Measurements from ENCODE around the gene GUCD1. TPM values are rescaled to one million over a fixed set of nuclear protein-coding genes. Genes with fewer than 3 reads are reported as not detected.

The GUCD1 gene
- total and polyA plus RNA-seq, 2 of the 13 experiments (the other 11 are each of a cell fraction or from before 2014, with no cell fraction given): 128 to 245 TPM

GRCh38 chr22:24578355-24579257 is 23.7 kb upstream of the GUCD1 start (continued):
- TF ChIP-seq ZNF609 (CRISPR knock-in tag; IDR thresholded peaks at IDR 0.05; ENCODE audit: borderline replicate concordance) (peak; percentile 95), BRF2 (CRISPR knock-in tag; IDR thresholded peaks at IDR 0.05) (peak; percentile 37; the same call in 1 of the 2 replicates), GABPA (IDR thresholded peaks at IDR 0.05; ENCODE audit: low read depth, low read length) (no peak), GABPA (CRISPR knock-in tag; IDR thresholded peaks at IDR 0.05; ENCODE audit: low read depth) (peak; percentile 42; the same call in 1 of the 2 replicates), FOXA3 (CRISPR knock-in tag; IDR thresholded peaks at IDR 0.05) (peak; percentile 97), HMG20A (CRISPR knock-in tag; IDR thresholded peaks at IDR 0.05; ENCODE audit: borderline replicate concordance) (peak; percentile 93), ZNF639 (CRISPR knock-in tag; conservative IDR thresholded peaks at IDR 0.05) (0 out of 2 replicates have a peak, but pooled peaks have one; percentile 34), SP5 (CRISPR knock-in tag; IDR thresholded peaks at IDR 0.05; ENCODE audit: borderline replicate concordance, low read depth) (peak; percentile 100), ZMYM2 (CRISPR knock-in tag; IDR thresholded peaks at IDR 0.05) (peak; percentile 58; the same call in 1 of the 2 replicates), ZNF546 (CRISPR knock-in tag; conservative IDR thresholded peaks at IDR 0.05) (no peak), RERE (CRISPR knock-in tag; IDR thresholded peaks at IDR 0.05; ENCODE audit: low read depth) (peak; percentile 84), ZBTB39 (CRISPR knock-in tag; IDR thresholded peaks at IDR 0.05) (peak; percentile 74; the same call in 1 of the 2 replicates), ZNF652 (CRISPR knock-in tag; IDR thresholded peaks at IDR 0.05; ENCODE audit: borderline replicate concordance, low read depth) (peak; percentile 62; the same call in 1 of the 2 replicates)
